HepG2 (cell line): Measurements from ENCODE around the gene PRMT5. TPM values are rescaled to one million over a fixed set of nuclear protein-coding genes. Genes with fewer than 3 reads are reported as not detected.

Experiments
- CENPX ChIP-seq: sonication (generic); formaldehyde crosslinking; IDR thresholded peaks from 2 replicates; pipeline ENCODE4 v1.9.0; 2021; ENCODE audit warnings: mild to moderate bottlenecking, missing genetic modification reagents, moderate library complexity
- EHMT2 ChIP-seq: fragments of 200-600 bp; sonication (generic); IDR thresholded peaks from 2 replicates; pipeline ENCODE4 v1.7.0; 2017; ENCODE audit warnings: antibody characterized with exemption, low read depth, low read length, borderline replicate concordance
- FOXK2 ChIP-seq: fragments of 450-650 bp; IDR thresholded peaks from 2 replicates; pipeline ENCODE4 v1.6.1; 2016
- HHEX ChIP-seq: IDR thresholded peaks from 2 replicates; pipeline ENCODE4 v1.6.1; 2016; ENCODE audit warnings: control low read depth
- JARID2 ChIP-seq: sonication (generic); formaldehyde crosslinking; IDR thresholded peaks from 2 replicates; pipeline ENCODE4 v1.8.1; 2023; ENCODE audit warnings: missing genetic modification reagents, inconsistent platforms; ENCODE audit not compliant: insufficient replicate concordance
- KLF12 ChIP-seq: sonication (generic); formaldehyde crosslinking; IDR thresholded peaks from 2 replicates; pipeline ENCODE4 v1.4.0; 2020; ENCODE audit warnings: missing genetic modification reagents, borderline replicate concordance
- MBD4 ChIP-seq: IDR thresholded peaks from 2 replicates; pipeline ENCODE4 v1.6.1; 2012; ENCODE audit warnings: low read length, inconsistent platforms, borderline replicate concordance
- NKX3-1 ChIP-seq: sonication (generic); formaldehyde crosslinking; IDR thresholded peaks from 2 replicates; pipeline ENCODE4 v1.5.0; 2020; ENCODE audit warnings: missing genetic modification reagents
- RBM22 ChIP-seq: fragments of 200-400 bp; formaldehyde crosslinking; optimal IDR thresholded peaks from 2 replicates; pipeline ENCODE3; 2017; ENCODE audit warnings: mild to moderate bottlenecking, low read length, moderate library complexity
- SMAD9 ChIP-seq: sonication (generic); formaldehyde crosslinking; IDR thresholded peaks from 2 replicates; pipeline ENCODE4 v1.5.1; 2020; ENCODE audit warnings: mild to moderate bottlenecking, missing genetic modification reagents
- SNAPC4 ChIP-seq: sonication (generic); formaldehyde crosslinking; IDR thresholded peaks from 2 replicates; pipeline ENCODE4 v1.4.0; 2020; ENCODE audit warnings: mild to moderate bottlenecking, missing genetic modification reagents
- THAP9 ChIP-seq: sonication (generic); formaldehyde crosslinking; IDR thresholded peaks from 2 replicates; pipeline ENCODE4; 2020; ENCODE audit warnings: missing genetic modification reagents, mild to moderate bottlenecking, borderline replicate concordance
- ZBTB44 ChIP-seq: sonication (generic); formaldehyde crosslinking; IDR thresholded peaks from 2 replicates; pipeline ENCODE4 v1.4.0; 2020; ENCODE audit warnings: missing genetic modification reagents
- ZNF224 ChIP-seq: sonication (generic); formaldehyde crosslinking; IDR thresholded peaks from 2 replicates; pipeline ENCODE4 v1.5.0; 2020; ENCODE audit warnings: mild to moderate bottlenecking, missing genetic modification reagents
- ZNF230 ChIP-seq: sonication (generic); formaldehyde crosslinking; IDR thresholded peaks from 2 replicates; pipeline ENCODE4 v1.4.0; 2020; ENCODE audit warnings: mild to moderate bottlenecking, missing genetic modification reagents
- ZNF431 ChIP-seq: sonication (generic); formaldehyde crosslinking; IDR thresholded peaks from 2 replicates; pipeline ENCODE4 v1.9.0; 2022; ENCODE audit warnings: missing genetic modification reagents, low read depth, mild to moderate bottlenecking, borderline replicate concordance
- ZNF564 ChIP-seq: sonication (generic); formaldehyde crosslinking; IDR thresholded peaks from 2 replicates; pipeline ENCODE4 v1.8.1; 2023; ENCODE audit warnings: mild to moderate bottlenecking, missing genetic modification reagents
- ZNF737 ChIP-seq: sonication (generic); formaldehyde crosslinking; IDR thresholded peaks from 2 replicates; pipeline ENCODE4 v1.5.0; 2020; ENCODE audit warnings: missing genetic modification reagents, mild to moderate bottlenecking, borderline replicate concordance
- ZNF749 ChIP-seq: sonication (generic); formaldehyde crosslinking; IDR thresholded peaks from 2 replicates; pipeline ENCODE4 v1.8.0; 2022; ENCODE audit warnings: mild to moderate bottlenecking, missing genetic modification reagents, moderate library complexity, borderline replicate concordance
- ZSCAN25 ChIP-seq: sonication (generic); formaldehyde crosslinking; IDR thresholded peaks from 2 replicates; pipeline ENCODE4 v1.8.0; 2022; ENCODE audit warnings: mild to moderate bottlenecking, missing genetic modification reagents
- polyA plus RNA-seq, 8 experiments: library from polyadenylated mRNA; depleted of rRNA in 3 of 8; stranded (reverse) in 7 of 8; unstranded in 1 of 8; fragments of >200 nt; fragmentation: Illumina TruSeq in 4 of 8; extraction: Trizol in 4 of 8; gene quantifications; 2 replicates each; pipeline versions ENCODE4 v1.2.1 to v1.2.3, GENCODE V29; 2011 to 2016; ENCODE audit warnings: low read depth in 4 of 8, missing spikeins in 1 of 8, mixed read lengths in 1 of 8; ENCODE audit not compliant: insufficient read depth in 1 of 8
- total RNA-seq, 5 experiments: library from RNA; depleted of rRNA; stranded (reverse); fragments of >200 nt; fragmentation: Illumina TruSeq; extraction: Trizol; gene quantifications; 2 replicates each; pipeline ENCODE4 v1.2.3, GENCODE V29; 2016; ENCODE audit warnings: low read depth in 1 of 5

PRMT5 gene
- total and polyA plus RNA-seq, 2 of the 13 experiments (the other 11 are each of a cell fraction or from before 2014, with no cell fraction given): 210 to 354 TPM

- peak; percentile 91 for TF ChIP-seq ZNF431 (CRISPR knock-in tag)
- peak; percentile 100 for TF ChIP-seq RBM22
- TF ChIP-seq THAP9: peak; percentile 96
- no peak; the same call in 1 of the 2 replicates for TF ChIP-seq EHMT2
- peak; percentile 52; the same call in 1 of the 2 replicates for TF ChIP-seq HHEX
- peak; percentile 97 for TF ChIP-seq NKX3-1
- TF ChIP-seq SNAPC4: peak; percentile 91; the same call in 1 of the 2 replicates
- TF ChIP-seq KLF12 (CRISPR knock-in tag): peak; percentile 99
- TF ChIP-seq JARID2: no peak
- TF ChIP-seq ZNF737 (CRISPR knock-in tag): peak; percentile 85; the same call in 1 of the 2 replicates
- TF ChIP-seq FOXK2: peak; percentile 35; the same call in 1 of the 2 replicates
- no peak for TF ChIP-seq MBD4
- peak; percentile 100 for TF ChIP-seq ZSCAN25 (CRISPR knock-in tag)
- TF ChIP-seq ZNF749 (CRISPR knock-in tag): peak; percentile 76
- TF ChIP-seq ZNF564 (CRISPR knock-in tag): peak; percentile 95
- TF ChIP-seq CENPX (CRISPR knock-in tag): no peak
- TF ChIP-seq ZBTB44 (CRISPR knock-in tag): peak; percentile 97
- peak; percentile 98 for TF ChIP-seq ZNF230
- peak; percentile 88 for TF ChIP-seq ZNF224
- peak; percentile 94; the same call in 1 of the 2 replicates for TF ChIP-seq SMAD9 (CRISPR knock-in tag)
Measured at GRCh38 chr14:22929104-22929960, at the start of gene PRMT5 (continued).
